GM19043 (cell line): ENCODE measurements around the gene GART.
"Not testable (repeated sequence)": the region's sequence is repeated elsewhere in the genome, so short reads cannot be mapped to it uniquely, and the experiment has no call there.

ENCODE experiments used
- ATAC-seq: cut with Tn5 transposase; IDR thresholded peaks from one replicate; pipeline ENCODE4 v1.9.1; 2021; ENCODE audit warnings: low read depth; ENCODE audit not compliant: unreplicated experiment

Gene GART

GRCh38 chr21:33478182-33478581 is 63.7 kb downstream of the GART start:
- no peak for ATAC-seq

GRCh38 chr21:33477066-33477465 is 64.9 kb downstream of the GART start:
- ATAC-seq: no peak

- ATAC-seq: no peak
These were observed 68.6 kb downstream of the GART start for GRCh38 chr21:33473344-33473743.

GRCh38 chr21:33470701-33471100 is 71.2 kb downstream of the GART start:
- no peak for ATAC-seq

- not testable (repeated sequence) for ATAC-seq
These were observed 72.7 kb downstream of the GART start for GRCh38 chr21:33469183-33469582.

- no peak for ATAC-seq
These were observed 80.2 kb downstream of the GART start for GRCh38 chr21:33461538-33462250.

GRCh38 chr21:33458861-33459260 is 83.1 kb downstream of the GART start:
- ATAC-seq: no peak

- no peak for ATAC-seq
These were observed 86.1 kb downstream of the GART start for GRCh38 chr21:33455686-33456446.
